ENCODE results near the gene RPL10A. TPM values are rescaled to one million over a fixed set of nuclear protein-coding genes. Genes with fewer than 3 reads are reported as not detected.

RPL10A gene
- polyA plus RNA-seq, 4 donors, result 724 to 2,603 (median 2,051) TPM

- WGBS, 3 donors, result 24 to 33% (median 27%) methylated on average over 9 of the region's 9 CpGs
- Histone ChIP-seq H3K4me3 (ENCODE audit: low read depth in 1 of 3, low read length in 3 of 3) (no peak overlapping the region), H3K36me3 (ENCODE audit: control insufficient read depth in 3 of 3, insufficient read depth in 2 of 3, low read depth in 1 of 3, low read length in 3 of 3) (peaks cover 0 to 56% (median 6%) of the 10 kb centered on the region in 3 donors), H3K9me3 (ENCODE audit: control insufficient read depth in 2 of 2, insufficient read depth in 1 of 2, low read depth in 1 of 2, low read length in 1 of 2) (no peaks in the 10 kb centered on the region), H3K27ac (ENCODE audit: low read depth in 1 of 3, low read length in 2 of 3) (peak overlapping the region; percentile 34 to 78 (median 60)), H3K4me1 (ENCODE audit: control insufficient read depth in 3 of 3, insufficient read depth in 2 of 3, low read depth in 1 of 3, low read length in 2 of 3) (peaks cover 4 to 73% (median 20%) of the 10 kb centered on the region in 3 donors), H3K27me3 (ENCODE audit: control insufficient read depth in 3 of 3, insufficient read depth in 3 of 3, low read length in 3 of 3) (no peaks in the 10 kb centered on the region)
- DNase-seq (peak; percentile 51 to 68), FAIRE-seq (no peak)
These were observed 19.7 kb downstream of the RPL10A start for GRCh38 chr6:35487658-35488516.

- H3K4me1 ChIP-seq (ENCODE audit: control insufficient read depth in 3 of 3, insufficient read depth in 2 of 3, low read depth in 1 of 3, low read length in 2 of 3), result peaks cover 4 to 78% (median 20%) of the 10 kb centered on the region in 3 donors
- no peaks in the 10 kb centered on the region for H3K27me3 ChIP-seq (ENCODE audit: control insufficient read depth in 3 of 3, insufficient read depth in 3 of 3, low read length in 3 of 3)
- FAIRE-seq (no peak), DNase-seq (no peak)
- H3K36me3 ChIP-seq (ENCODE audit: control insufficient read depth in 3 of 3, insufficient read depth in 2 of 3, low read depth in 1 of 3, low read length in 3 of 3), result peaks cover 0 to 54% (median 4%) of the 10 kb centered on the region in 3 donors
- peak overlapping the region; percentile 34 to 78 (median 60) for H3K27ac ChIP-seq (ENCODE audit: low read depth in 1 of 3, low read length in 2 of 3)
- H3K9me3 ChIP-seq (ENCODE audit: control insufficient read depth in 2 of 2, insufficient read depth in 1 of 2, low read depth in 1 of 2, low read length in 1 of 2), result no peaks in the 10 kb centered on the region
- 72 to 74% (median 73%) methylated on average over 9 of the region's 9 CpGs for WGBS, 3 donors
- H3K4me3 ChIP-seq (ENCODE audit: low read depth in 1 of 3, low read length in 3 of 3), result no peak overlapping the region
These were observed 20.3 kb downstream of the RPL10A start for GRCh38 chr6:35488517-35488862.

- no peak for FAIRE-seq
- H3K27me3 ChIP-seq (ENCODE audit: control insufficient read depth in 3 of 3, insufficient read depth in 3 of 3, low read length in 3 of 3), result no peaks in the 10 kb centered on the region
- H3K27ac ChIP-seq (ENCODE audit: low read depth in 1 of 3, low read length in 2 of 3), result peak overlapping the region in 2 of 3 donors; percentile 57 to 68
These were observed 20.9 kb downstream of the RPL10A start for GRCh38 chr6:35489066-35489465.

GRCh38 chr6:35489995-35490791 is 22.0 kb downstream of the RPL10A start:
- DNase-seq, result peak in 1 of 2 donors; percentile 59
- FAIRE-seq, result no peak
- peaks cover 0 to 54% (median 0%) of the 10 kb centered on the region in 3 donors for H3K36me3 ChIP-seq (ENCODE audit: control insufficient read depth in 3 of 3, insufficient read depth in 2 of 3, low read depth in 1 of 3, low read length in 3 of 3)
- peak overlapping the region in 2 of 3 donors; percentile 73 to 82 for H3K27ac ChIP-seq (ENCODE audit: low read depth in 1 of 3, low read length in 2 of 3)
- H3K9me3 ChIP-seq (ENCODE audit: control insufficient read depth in 2 of 2, insufficient read depth in 1 of 2, low read depth in 1 of 2, low read length in 1 of 2), result no peaks in the 10 kb centered on the region
- 40 to 65% (median 56%) methylated on average over 24 to 28 of the region's 28 CpGs for WGBS, 3 donors
- H3K4me1 ChIP-seq (ENCODE audit: control insufficient read depth in 3 of 3, insufficient read depth in 2 of 3, low read depth in 1 of 3, low read length in 2 of 3), result peaks cover 7 to 90% (median 20%) of the 10 kb centered on the region in 3 donors
- peak overlapping the region in 1 of 3 donors; percentile 16 for H3K4me3 ChIP-seq (ENCODE audit: low read depth in 1 of 3, low read length in 3 of 3)
- no peaks in the 10 kb centered on the region for H3K27me3 ChIP-seq (ENCODE audit: control insufficient read depth in 3 of 3, insufficient read depth in 3 of 3, low read length in 3 of 3)

More at GRCh38 chr6:35489066-35489465, 20.9 kb downstream of the RPL10A start:
- peaks cover 0 to 54% (median 3%) of the 10 kb centered on the region in 3 donors for H3K36me3 ChIP-seq (ENCODE audit: control insufficient read depth in 3 of 3, insufficient read depth in 2 of 3, low read depth in 1 of 3, low read length in 3 of 3)
- no peaks in the 10 kb centered on the region for H3K9me3 ChIP-seq (ENCODE audit: control insufficient read depth in 2 of 2, insufficient read depth in 1 of 2, low read depth in 1 of 2, low read length in 1 of 2)
- 74 to 86% (median 82%) methylated on average over 1 of the region's 1 CpG for WGBS, 3 donors
- DNase-seq, result no peak
- H3K4me3 ChIP-seq (ENCODE audit: low read depth in 1 of 3, low read length in 3 of 3), result no peak overlapping the region
- H3K4me1 ChIP-seq (ENCODE audit: control insufficient read depth in 3 of 3, insufficient read depth in 2 of 3, low read depth in 1 of 3, low read length in 2 of 3), result peaks cover 4 to 84% (median 20%) of the 10 kb centered on the region in 3 donors

- H3K36me3 ChIP-seq (ENCODE audit: control insufficient read depth in 3 of 3, insufficient read depth in 2 of 3, low read depth in 1 of 3, low read length in 3 of 3), result peaks cover 0 to 51% (median 0%) of the 10 kb centered on the region in 3 donors
- 58 to 75% (median 67%) methylated on average over 8 of the region's 8 CpGs for WGBS, 3 donors
- no peak for FAIRE-seq
- no peaks in the 10 kb centered on the region for H3K27me3 ChIP-seq (ENCODE audit: control insufficient read depth in 3 of 3, insufficient read depth in 3 of 3, low read length in 3 of 3)
- H3K4me3 ChIP-seq (ENCODE audit: low read depth in 1 of 3, low read length in 3 of 3), result peak overlapping the region in 1 of 3 donors; percentile 16
- H3K4me1 ChIP-seq (ENCODE audit: control insufficient read depth in 3 of 3, insufficient read depth in 2 of 3, low read depth in 1 of 3, low read length in 2 of 3), result peaks cover 4 to 89% (median 16%) of the 10 kb centered on the region in 3 donors
- no peak for DNase-seq
- H3K27ac ChIP-seq (ENCODE audit: low read depth in 1 of 3, low read length in 2 of 3), result peak overlapping the region in 2 of 3 donors; percentile 35 to 73
- H3K9me3 ChIP-seq (ENCODE audit: control insufficient read depth in 2 of 2, insufficient read depth in 1 of 2, low read depth in 1 of 2, low read length in 1 of 2), result no peaks in the 10 kb centered on the region
These were observed 22.8 kb downstream of the RPL10A start for GRCh38 chr6:35490821-35491557.

- peaks cover 3 to 81% (median 13%) of the 10 kb centered on the region in 3 donors for H3K4me1 ChIP-seq (ENCODE audit: control insufficient read depth in 3 of 3, insufficient read depth in 2 of 3, low read depth in 1 of 3, low read length in 2 of 3)
- DNase-seq (no peak), FAIRE-seq (no peak)
- H3K27me3 ChIP-seq (ENCODE audit: control insufficient read depth in 3 of 3, insufficient read depth in 3 of 3, low read length in 3 of 3), result no peaks in the 10 kb centered on the region
- H3K36me3 ChIP-seq (ENCODE audit: control insufficient read depth in 3 of 3, insufficient read depth in 2 of 3, low read depth in 1 of 3, low read length in 3 of 3), result peaks cover 0 to 45% (median 0%) of the 10 kb centered on the region in 3 donors
- no peaks in the 10 kb centered on the region for H3K9me3 ChIP-seq (ENCODE audit: control insufficient read depth in 2 of 2, insufficient read depth in 1 of 2, low read depth in 1 of 2, low read length in 1 of 2)
- H3K4me3 ChIP-seq (ENCODE audit: low read depth in 1 of 3, low read length in 3 of 3), result no peak overlapping the region
- peak overlapping the region; percentile 22 to 73 (median 54) for H3K27ac ChIP-seq (ENCODE audit: low read depth in 1 of 3, low read length in 2 of 3)
- 46 to 67% (median 54%) methylated on average over 5 of the region's 5 CpGs for WGBS, 3 donors
These were observed 23.5 kb downstream of the RPL10A start for GRCh38 chr6:35491558-35492257.

- WGBS, 3 donors, result 42 to 68% (median 53%) methylated on average over 7 of the region's 7 CpGs
- Histone ChIP-seq H3K9me3 (ENCODE audit: control insufficient read depth in 2 of 2, insufficient read depth in 1 of 2, low read depth in 1 of 2, low read length in 1 of 2) (no peaks in the 10 kb centered on the region), H3K4me1 (ENCODE audit: control insufficient read depth in 3 of 3, insufficient read depth in 2 of 3, low read depth in 1 of 3, low read length in 2 of 3) (peaks cover 3 to 76% (median 13%) of the 10 kb centered on the region in 3 donors), H3K27ac (ENCODE audit: low read depth in 1 of 3, low read length in 2 of 3) (peak overlapping the region in 2 of 3 donors; percentile 54 to 73), H3K27me3 (ENCODE audit: control insufficient read depth in 3 of 3, insufficient read depth in 3 of 3, low read length in 3 of 3) (no peaks in the 10 kb centered on the region), H3K4me3 (ENCODE audit: low read depth in 1 of 3, low read length in 3 of 3) (no peak overlapping the region), H3K36me3 (ENCODE audit: control insufficient read depth in 3 of 3, insufficient read depth in 2 of 3, low read depth in 1 of 3, low read length in 3 of 3) (peaks cover 0 to 45% (median 0%) of the 10 kb centered on the region in 3 donors)
- no peak for FAIRE-seq
- no peak for DNase-seq
These were observed 24.2 kb downstream of the RPL10A start for GRCh38 chr6:35492258-35492973.
